ENCODE results near the gene SPACA4. TPM values are rescaled to one million over a fixed set of nuclear protein-coding genes. Genes with fewer than 3 reads are reported as not detected.

SPACA4 gene
- total and polyA plus RNA-seq, 10 of the 15 experiments (the other 5 are each of a cell fraction or from before 2014, with no cell fraction given), result not detected

- TF ChIP-seq USF1 (IDR thresholded peaks at IDR 0.05; ENCODE audit: borderline replicate concordance, extremely low read length, insufficient read depth, low read depth, low read length) (peak; percentile 22), RAD51 (IDR thresholded peaks at IDR 0.05) (no peak), MLLT1 (IDR thresholded peaks at IDR 0.05) (peak; percentile 65; the same call in 1 of the 2 replicates), YBX1 (IDR thresholded peaks at IDR 0.05) (0 out of 2 replicates have a peak, but pooled peaks have one; percentile 12), RUNX3 (IDR thresholded peaks at IDR 0.05; ENCODE audit: low read length) (no peak), E2F8 (IDR thresholded peaks at IDR 0.05; ENCODE audit: low read depth, partially characterized antibody) (no peak), CHD2 (IDR thresholded peaks at IDR 0.05; ENCODE audit: borderline replicate concordance, low read depth, low read length) (0 out of 2 replicates have a peak, but pooled peaks have one; percentile 15), IKZF1 (conservative IDR thresholded peaks at IDR 0.05) (0 out of 2 replicates have a peak, but pooled peaks have one; percentile 5), ZBED1 (IDR thresholded peaks at IDR 0.05; ENCODE audit: borderline replicate concordance) (no peak), TAF1 (IDR thresholded peaks at IDR 0.05; ENCODE audit: borderline replicate concordance, low read depth, low read length) (no peak), LARP7 (IDR thresholded peaks at IDR 0.05) (no peak), DPF2 (IDR thresholded peaks at IDR 0.05) (peak; percentile 2; the same call in 1 of the 2 replicates), JUNB (IDR thresholded peaks at IDR 0.05) (no peak), PAX5 (IDR thresholded peaks at IDR 0.05; ENCODE audit: borderline replicate concordance, low read depth, low read length) (no peak), CHD4 (IDR thresholded peaks at IDR 0.05) (no peak), HDGF (IDR thresholded peaks at IDR 0.05) (peak; percentile 92), IKZF2 (IDR thresholded peaks at IDR 0.05) (peak in 1 of 2 experiments; percentile 16; a peak in 1 of 4 replicates), SPI1 (IDR thresholded peaks at IDR 0.05; ENCODE audit: borderline replicate concordance, insufficient read depth, low read depth, low read length) (no peak), NFYB (IDR thresholded peaks at IDR 0.05; ENCODE audit: insufficient read depth, low read depth, low read length) (no peak), MTA2 (IDR thresholded peaks at IDR 0.05; ENCODE audit: low read depth) (no peak), KAT2A (conservative IDR thresholded peaks at IDR 0.05; ENCODE audit: control insufficient read depth, low read depth, low read length) (no peak), BHLHE40 (IDR thresholded peaks at IDR 0.05; ENCODE audit: borderline replicate concordance in 1 of 2, low read depth in 2 of 2, low read length in 1 of 2) (peak in 1 of 2 experiments; percentile 20; a peak in 1 of 4 replicates), POU2F2 (IDR thresholded peaks at IDR 0.05; ENCODE audit: borderline replicate concordance, low read depth, low read length) (no peak), ZBTB33 (IDR thresholded peaks at IDR 0.05) (no peak)
These were observed 29.7 kb downstream of the SPACA4 start (continued) for GRCh38 chr19:48635966-48636858.

Data from GM12878 (cell line).